ENCODE data around the gene EPHA5. TPM values are rescaled to one million over a fixed set of nuclear protein-coding genes. Genes with fewer than 3 reads are reported as not detected.

The EPHA5 gene
- total RNA-seq, 1 donor from 2014 or later, result not detected

DNA sequence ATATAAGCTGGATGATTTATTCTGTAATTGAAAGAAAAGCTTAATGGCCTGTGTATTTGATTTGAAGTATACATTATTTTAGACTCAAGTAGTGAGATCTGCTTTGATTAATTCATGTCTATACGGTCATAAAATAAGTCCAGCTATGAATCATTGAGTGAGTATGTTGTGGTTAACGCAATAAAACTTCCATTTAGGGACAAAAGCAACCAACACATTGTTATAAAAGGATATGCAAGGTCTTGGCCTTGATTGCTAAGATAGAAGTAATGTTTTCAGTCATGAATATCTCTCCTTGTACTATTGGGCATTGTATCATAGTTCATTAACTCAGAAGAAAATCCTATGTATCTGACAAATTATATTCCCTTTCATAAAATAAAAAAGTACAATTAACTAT, 162.1 kb downstream of the EPHA5 start:
- ATAC-seq, result no peak

DNA sequence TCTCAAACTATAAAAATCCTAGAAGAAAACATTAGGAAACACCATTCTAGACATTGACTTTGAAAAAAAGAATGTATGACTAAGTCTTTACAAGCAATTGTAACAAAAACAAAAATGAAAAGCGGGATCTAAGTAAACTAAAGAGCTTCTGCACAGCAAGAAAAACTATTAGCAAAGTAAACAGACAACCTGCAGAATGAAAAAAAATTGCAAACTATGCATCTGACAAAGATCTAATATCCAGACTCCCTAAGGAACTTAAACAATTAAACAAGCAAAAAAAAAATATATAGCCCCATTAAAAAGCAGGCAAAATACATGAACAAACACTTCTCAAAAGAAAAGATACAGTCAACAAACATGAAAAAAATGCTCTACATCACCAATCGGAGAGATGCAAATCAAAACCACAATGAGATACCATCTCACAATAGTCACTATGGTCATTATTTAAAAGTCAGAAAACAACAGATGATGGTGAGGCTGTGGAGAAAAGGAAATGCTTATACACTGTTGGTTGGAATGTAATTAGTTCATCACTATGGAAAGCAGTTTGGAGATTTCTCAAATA, 168.1 kb downstream of the EPHA5 start:
- ATAC-seq (no peak), DNase-seq (ENCODE audit: low spot score) (no peak)

More for the DNA sequence above, 162.1 kb downstream of the EPHA5 start:
- DNase-seq (ENCODE audit: low spot score), result no peak

DNA sequence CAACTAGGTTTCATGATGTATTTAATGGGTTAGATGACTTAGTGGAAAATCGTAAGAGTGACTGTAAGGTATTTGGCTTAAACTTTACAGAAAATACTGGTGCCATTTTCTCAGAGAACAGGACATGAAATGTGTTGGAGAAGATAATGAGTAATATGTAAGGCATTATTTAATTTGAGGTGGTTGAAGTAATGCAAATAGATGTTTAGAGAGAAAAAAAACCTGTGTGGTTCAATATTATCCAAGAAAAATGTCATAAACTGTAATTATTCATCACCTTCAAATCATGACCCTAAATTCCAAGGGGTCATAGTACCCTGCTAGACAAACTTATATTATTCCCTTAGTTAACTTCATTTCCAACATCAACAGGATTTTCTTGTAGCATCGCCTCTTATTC, 171.7 kb downstream of the EPHA5 start:
- DNase-seq (ENCODE audit: low spot score) (no peak), ATAC-seq (no peak)

DNA sequence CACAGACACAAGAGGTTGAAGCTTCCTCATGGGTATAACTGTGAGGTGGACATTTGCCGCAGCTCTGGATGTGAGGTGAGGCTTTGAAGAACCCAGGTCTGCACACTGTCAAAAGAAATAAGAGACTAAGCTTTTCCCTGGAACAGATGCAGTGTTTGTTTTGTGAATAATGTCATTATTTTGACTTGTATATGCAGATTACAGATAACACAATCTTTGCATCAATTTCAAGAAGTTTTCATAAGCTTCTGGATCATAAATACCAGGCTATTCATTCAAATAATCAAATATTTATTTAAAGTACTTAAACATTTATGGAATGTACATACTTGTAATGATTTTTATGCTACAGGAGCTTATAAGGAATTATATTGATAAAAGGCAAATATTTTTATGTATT, 174.8 kb downstream of the EPHA5 start:
- DNase-seq (ENCODE audit: low spot score) (no peak), ATAC-seq (no peak)

DNA sequence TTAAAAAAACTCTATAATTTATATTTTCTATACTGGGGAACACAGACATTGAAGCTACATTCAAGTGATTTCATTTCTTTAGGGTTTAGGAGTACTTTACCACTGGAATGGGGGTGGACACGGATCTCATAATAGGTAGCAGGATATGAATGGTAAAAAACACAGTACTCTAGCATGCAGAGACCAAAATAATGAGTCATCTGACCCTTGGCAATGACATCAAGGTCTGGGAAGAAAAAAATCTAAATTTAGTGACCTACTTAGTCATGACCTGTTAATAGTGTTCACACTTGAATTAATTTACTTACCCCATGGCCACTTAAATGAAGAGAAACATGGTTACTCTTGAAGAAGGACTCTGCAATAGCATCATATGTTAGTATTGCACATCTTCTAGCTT, 187.9 kb downstream of the EPHA5 start:
- no peak for ATAC-seq

DNA sequence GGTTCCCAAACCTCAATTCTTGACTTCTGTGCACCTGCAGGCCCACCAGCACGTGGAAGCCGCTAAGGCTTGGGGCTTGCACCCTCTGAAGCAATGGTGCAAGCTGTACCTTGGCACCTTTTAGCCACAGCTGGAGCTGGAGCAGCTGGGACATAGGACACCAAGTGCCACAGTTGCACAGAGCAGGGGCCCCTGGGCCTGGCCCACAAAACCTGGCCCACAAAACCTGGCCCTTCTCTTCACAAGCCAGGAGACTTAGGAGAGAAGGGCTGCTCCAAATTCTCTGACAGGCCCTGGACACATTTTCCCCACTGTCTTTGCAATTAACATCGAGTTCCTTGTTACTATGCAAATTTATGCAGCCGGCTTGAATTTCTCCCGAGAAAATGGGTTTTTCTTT, 197.8 kb downstream of the EPHA5 start:
- no peak for ATAC-seq
- no peak for DNase-seq (ENCODE audit: low spot score)

More for the DNA sequence above, 187.9 kb downstream of the EPHA5 start:
- no peak for DNase-seq (ENCODE audit: low spot score)

DNA sequence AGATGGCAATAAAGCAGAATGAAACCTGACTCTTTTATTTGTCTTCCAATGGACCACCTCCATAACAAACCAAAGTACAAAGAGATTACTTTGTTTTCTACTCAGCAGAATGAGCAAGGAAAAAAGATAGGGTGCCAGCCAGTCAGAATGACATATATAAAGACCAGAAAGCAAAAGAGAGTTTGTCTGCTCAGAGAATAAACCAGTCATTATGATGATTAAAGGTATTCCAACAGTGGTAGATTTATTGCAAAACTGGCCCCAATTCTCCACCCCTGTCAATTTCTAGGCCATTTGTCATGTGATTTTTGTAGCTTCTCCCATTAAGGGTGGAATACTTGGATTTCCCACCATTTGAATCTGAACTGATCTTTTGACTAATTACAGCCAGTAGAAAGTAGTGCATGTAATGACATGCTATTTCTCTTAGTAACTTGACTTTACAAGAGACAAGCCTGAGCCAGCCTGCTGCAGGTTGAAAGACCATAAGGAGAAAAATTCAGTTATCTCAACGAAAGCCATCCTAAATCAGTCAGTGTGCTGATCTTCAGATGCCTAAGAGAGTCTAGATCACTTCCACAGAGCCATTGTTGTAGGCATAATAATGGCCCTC, 203.1 kb downstream of the EPHA5 start:
- no peak for ATAC-seq

DNA sequence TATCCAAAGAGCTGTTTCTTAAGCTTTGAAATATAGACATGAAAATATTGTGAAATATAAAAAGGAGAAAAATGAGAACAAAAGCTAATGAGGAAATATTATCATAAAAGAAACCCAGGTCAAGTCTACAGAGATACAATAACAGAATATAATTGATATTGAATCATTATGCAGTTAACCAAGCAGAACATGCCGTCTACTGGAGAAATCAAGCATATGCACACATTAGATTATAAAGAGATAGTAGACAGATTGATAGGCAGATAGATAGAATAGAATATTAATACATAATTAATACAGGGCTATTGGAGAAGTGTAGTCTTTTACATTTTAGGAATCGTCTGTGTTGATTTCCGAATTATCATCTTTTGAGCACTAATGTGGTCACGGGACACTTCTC, 208.5 kb downstream of the EPHA5 start:
- peak; percentile 37 for ATAC-seq

More for the DNA sequence above, 203.1 kb downstream of the EPHA5 start:
- no peak for DNase-seq (ENCODE audit: low spot score)

DNA sequence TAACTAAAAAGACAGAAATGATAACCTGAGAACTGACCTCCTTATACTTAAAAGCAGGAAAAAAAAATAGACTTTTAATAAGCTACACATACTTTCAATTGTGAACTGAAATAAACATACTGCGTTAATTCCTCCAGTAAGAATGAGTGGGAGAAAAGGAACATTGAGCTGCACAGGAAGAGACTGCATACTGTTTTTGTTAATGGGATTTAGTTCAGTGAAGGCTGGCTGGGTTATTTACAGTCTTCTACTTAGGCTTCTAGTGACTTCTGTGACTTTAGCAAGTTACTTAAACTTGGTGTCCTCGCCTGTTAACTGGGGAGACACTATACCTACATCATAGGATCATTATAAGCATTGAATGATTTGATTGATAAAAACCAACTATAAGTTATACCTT, 213.3 kb downstream of the EPHA5 start:
- ATAC-seq, result no peak
- no peak for DNase-seq (ENCODE audit: low spot score)

More for the DNA sequence above, 208.5 kb downstream of the EPHA5 start:
- DNase-seq (ENCODE audit: low spot score), result no peak

DNA sequence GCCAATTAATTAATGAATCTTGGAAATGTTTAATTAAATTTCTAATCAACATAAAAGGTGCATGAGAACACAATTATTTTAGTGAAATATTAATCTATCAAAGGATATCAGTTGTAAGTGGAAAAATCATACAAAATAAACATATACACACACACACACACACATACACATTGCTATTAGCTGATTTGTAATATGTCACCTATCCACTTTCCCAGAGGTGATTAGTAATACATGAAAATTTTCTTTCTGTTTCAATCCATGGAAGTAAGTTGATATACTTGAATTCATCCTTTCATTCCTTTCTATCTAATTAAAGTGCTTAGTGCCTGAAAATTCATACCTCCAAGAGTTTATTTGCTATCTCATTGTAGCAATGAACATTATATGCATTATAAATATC, 213.7 kb downstream of the EPHA5 start:
- ATAC-seq (no peak), DNase-seq (ENCODE audit: low spot score) (no peak)

DNA sequence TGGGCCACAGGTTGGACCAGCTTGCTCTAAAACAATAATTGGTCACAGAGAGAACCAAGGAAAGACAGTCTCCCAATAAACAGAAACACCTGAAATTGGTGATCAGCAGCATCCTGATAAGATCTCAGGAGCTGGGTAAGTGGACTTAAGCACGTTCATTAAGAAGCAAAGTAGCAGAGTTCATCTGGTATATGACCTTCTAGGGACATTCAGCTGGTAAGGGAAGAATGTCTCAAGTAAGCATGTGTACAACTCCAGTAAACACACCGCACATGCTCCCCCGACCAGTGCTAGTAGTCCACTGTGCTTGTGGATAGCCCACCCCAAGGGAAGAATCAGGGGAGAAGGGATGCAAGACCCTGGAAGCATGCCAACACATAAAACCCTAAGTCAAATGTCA, 216.9 kb downstream of the EPHA5 start:
- ATAC-seq, result no peak
- DNase-seq (ENCODE audit: low spot score), result no peak

DNA sequence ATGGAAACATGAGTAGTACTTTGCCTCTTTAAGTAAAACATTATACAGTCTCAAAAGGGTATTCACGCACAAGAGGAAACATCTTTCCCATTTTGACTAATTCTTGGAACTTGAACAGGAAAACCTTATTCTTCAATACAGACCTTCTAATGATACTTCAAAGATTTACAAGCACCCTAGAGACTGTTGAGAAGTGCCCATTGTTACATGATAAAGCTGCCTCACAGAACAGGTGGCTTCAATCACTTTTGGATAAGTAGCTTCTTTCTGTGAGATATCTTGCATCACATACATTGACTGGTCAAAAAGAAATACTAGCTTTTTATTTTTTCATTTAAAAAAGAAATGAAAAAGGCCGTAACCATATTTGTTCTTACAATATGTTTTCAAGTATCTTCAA, 219.4 kb downstream of the EPHA5 start:
- no peak for DNase-seq (ENCODE audit: low spot score)
- ATAC-seq, result no peak

DNA sequence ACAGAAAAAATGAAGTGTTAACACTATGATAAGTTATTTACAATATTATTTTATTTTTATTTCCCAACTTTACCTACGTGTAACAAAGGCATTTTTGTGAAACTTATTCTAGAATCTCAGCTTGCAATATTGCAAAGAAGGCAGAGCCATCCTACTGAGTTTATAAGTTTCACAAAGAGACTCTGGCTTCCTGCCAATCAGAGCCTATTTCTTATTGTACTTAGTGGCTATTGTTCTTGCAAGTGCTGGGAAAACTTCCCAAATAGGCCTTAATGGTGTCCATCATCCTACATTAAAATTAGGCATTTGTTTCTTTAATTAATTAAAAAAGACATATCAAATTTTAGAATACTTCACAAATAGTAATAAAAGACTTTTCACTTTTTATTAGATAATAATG, 233.2 kb downstream of the EPHA5 start:
- DNase-seq (ENCODE audit: low spot score), result no peak
- ATAC-seq, result no peak

DNA sequence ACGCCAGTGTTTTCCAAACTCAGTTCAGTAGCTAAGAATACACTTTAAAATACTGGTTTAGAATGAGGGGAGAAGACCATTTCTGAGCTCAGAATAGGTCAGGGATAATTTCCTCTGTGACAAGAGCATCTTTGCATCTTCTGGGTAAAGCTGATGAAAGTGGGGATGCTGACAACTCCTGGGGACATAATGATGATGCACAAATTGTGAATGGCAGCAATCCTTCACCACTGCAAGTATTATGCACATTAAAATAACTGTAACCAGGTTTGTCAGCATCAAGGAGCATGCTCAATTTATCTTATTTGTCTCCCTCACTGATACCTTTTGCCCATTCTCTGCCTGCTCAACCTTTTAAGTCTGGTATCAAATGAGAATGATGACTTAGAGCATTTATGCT, 248.2 kb downstream of the EPHA5 start:
- DNase-seq (ENCODE audit: low spot score) (no peak), ATAC-seq (no peak)

DNA sequence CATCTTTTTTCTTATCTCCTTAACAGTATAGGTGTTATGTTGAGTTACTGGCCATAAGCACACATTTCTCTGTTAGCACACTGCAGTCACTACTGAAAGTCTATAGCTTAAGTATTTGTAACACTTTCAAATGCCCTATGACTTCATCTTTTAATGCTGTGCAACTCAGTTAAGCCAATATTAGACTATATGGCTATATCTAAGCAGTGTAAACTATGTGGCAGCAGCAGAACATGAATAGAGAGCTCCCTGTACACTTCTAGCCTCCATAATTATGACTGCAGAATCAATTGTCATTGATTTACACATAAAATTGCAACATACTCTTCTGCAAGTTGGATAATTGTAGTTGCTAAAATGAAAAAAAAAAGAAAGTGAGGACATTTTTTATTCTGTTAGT, 250.3 kb downstream of the EPHA5 start:
- ATAC-seq (no peak), DNase-seq (ENCODE audit: low spot score) (no peak)

DNA sequence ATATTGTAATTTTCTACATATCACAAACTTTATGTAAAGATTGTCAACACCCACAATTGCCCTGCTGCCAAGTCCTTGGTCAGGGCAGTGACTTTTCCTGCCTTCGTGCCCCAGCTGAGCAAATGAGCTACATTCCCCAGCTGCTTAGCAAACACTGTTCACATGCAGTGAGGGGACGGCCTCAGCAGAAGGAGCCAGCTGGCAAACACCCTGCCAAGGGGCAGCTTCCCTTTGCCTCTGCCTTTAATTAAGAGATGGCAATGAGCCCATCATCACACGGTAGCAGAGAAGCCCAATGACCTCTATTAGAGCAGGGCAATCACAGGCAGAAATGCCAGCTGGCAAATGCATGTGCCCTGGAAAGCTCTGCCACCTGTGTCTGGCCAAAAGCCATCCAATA, 253.4 kb downstream of the EPHA5 start:
- ATAC-seq, result peak; percentile 82
- peak; percentile 58 for DNase-seq (ENCODE audit: low spot score)

DNA sequence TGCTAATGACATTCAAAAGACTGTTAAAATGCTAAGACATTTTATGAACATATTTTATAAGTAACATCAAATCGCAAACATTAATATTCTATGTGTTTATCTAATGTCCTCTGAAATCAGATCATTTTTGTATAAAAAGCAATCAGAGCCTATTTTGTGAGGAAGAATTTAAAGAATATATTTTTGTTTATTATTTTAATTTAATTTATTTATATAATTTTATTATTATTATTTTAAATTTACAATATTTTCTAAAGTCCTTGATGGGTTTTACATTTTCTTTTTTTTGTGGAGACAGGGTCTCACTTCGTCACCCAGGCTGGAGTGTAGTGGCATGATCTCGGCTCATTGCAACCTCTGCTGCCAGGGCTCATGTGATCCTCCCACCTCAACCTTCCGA, 262.8 kb downstream of the EPHA5 start:
- ATAC-seq, result no peak

DNA sequence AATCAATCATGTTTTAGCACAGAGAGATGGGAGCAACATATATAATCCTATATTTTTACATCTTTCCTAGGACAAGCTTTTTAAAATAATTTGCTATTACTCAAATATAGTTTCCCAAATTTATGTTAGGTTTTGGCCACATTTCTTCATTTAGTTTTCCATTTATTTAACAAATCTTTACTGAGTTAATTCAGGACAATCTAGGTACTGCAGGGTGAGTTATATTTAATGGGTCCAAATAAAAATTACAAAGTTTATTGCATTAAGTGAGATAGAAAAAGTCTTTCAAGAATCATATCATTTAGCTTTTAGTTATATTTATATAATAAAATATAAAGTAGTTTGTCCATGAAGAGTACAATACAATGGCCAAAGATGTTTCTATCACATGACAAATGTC, 269.2 kb downstream of the EPHA5 start:
- DNase-seq (ENCODE audit: low spot score), result no peak
- no peak for ATAC-seq

More for the DNA sequence above, 262.8 kb downstream of the EPHA5 start:
- DNase-seq (ENCODE audit: low spot score), result no peak

DNA sequence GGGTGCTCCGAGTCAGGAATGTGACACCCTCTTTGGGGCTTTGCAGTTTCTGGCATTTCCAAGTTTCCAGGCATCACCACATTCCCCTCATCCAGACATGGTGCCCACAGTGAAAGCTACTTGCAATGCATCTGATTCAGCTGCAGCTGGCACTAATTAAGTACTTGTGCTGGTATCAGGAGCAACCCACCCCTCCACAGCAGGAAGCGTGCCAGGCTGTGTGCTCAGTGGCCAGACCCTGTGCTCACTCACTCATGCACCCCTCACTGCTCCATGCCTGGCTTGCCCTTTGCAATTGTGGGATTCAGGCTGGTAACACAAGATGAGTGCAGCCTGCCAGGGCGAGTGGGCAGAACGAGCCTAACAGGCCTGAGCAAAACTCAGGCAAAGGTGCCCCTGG, 271.2 kb downstream of the EPHA5 start:
- ATAC-seq, result no peak

DNA sequence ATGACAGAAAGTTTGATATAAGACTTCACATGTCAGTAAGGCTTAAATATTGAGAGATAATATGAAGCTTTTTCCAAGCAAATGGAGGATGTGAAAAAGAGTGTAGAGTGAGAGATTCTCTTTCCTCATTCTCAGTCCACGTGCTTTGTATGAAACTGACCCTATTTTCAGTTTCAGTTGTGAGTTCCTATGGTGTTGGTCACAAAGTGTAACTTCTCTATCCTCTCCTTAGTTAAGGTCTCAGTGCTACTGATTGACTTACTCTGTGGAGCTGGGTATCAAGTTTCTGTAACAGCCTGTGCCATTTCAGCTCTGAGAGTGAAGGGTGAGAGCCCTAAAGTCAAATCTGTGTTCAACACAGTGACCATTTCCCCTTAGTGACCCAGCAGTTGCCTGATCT, 277.2 kb downstream of the EPHA5 start:
- ATAC-seq, result no peak
- no peak for DNase-seq (ENCODE audit: low spot score)

More for the DNA sequence above, 271.2 kb downstream of the EPHA5 start:
- DNase-seq (ENCODE audit: low spot score), result no peak

DNA sequence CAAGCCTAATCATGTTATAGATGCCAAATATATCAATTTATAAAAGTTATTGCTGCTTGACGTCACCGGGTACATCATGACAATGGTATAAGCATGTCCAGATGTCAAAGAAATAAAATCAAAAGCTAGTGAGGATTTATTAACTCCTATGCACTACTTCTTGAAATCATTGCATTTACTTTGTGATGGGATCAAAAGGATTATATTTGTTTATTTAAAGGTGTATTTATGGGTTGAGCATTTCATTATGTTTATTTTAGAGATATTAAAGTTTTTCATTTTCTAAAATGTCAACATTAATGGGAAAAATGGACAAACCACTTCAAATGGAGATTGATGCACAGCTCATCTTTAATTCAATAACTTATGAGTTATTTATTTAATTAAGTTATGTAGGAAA, 277.8 kb downstream of the EPHA5 start:
- ATAC-seq (no peak), DNase-seq (ENCODE audit: low spot score) (no peak)

DNA sequence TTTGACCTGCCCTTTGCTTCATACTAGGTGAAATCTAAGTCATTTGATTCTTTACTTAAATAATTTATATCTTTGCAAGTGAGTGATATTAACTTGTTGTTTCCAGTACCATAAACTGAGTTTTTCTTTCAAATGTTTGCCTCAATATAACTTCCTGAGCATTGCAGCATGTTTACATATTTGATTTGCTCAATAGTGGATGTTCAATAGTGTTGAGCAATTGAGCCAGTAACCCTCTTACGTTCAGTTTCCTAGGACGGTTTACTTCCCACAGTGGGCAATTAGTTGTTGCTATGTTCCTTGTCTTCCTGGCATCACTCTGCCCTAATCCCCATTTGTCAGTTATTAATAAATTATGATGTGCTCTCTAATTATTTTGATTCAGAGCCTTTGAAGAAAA, 278.5 kb downstream of the EPHA5 start:
- DNase-seq (ENCODE audit: low spot score), result no peak
- ATAC-seq, result peak; percentile 78

DNA sequence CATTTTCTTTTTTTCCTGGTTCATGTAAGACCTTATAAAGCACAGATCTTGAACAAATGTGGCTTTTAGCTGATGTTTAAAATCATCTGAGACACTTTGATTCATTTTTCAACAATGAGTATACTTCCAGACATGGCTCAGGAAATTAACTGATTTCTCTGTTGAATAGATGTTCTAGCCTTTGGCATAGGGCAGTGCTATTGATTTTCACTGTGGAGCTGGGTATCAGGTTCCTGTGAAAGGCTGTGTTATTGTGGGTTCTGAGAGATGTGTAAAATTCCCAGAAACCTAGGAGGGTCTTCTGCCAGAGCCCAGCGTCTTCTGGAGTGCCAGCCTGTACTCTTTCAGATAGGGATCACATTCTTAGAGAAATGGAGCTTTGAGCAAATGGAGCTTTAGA, 278.9 kb downstream of the EPHA5 start:
- ATAC-seq, result peak; percentile 77
- DNase-seq (ENCODE audit: low spot score), result no peak

Measured in left lobe of liver (tissue), 2 donors.